Esophagus squamous epithelium (tissue), 4 donors: ENCODE results near the gene EPB41L5.

Experiments used
- POLR2A ChIP-seq, 4 donors: fragments of 450-650 bp; IDR thresholded peaks; one replicate each; pipeline ENCODE4 v1.6.1; 2017; ENCODE audit warnings: antibody characterized with exemption in 4 of 4, mild to moderate bottlenecking in 4 of 4, moderate library complexity in 3 of 4
- TF ChIP-seq, protein P1 (sequence below), 6 experiments: fragments of 450-650 bp in 4 of 6; fragments of 200-600 bp in 2 of 6; sonication (generic) in 2 of 6; IDR thresholded peaks; one replicate each; pipeline ENCODE4 v1.5.1; 2016 to 2019; ENCODE audit warnings: antibody characterized with exemption in 6 of 6, mild to moderate bottlenecking in 4 of 6, moderate library complexity in 4 of 6

DNA sequence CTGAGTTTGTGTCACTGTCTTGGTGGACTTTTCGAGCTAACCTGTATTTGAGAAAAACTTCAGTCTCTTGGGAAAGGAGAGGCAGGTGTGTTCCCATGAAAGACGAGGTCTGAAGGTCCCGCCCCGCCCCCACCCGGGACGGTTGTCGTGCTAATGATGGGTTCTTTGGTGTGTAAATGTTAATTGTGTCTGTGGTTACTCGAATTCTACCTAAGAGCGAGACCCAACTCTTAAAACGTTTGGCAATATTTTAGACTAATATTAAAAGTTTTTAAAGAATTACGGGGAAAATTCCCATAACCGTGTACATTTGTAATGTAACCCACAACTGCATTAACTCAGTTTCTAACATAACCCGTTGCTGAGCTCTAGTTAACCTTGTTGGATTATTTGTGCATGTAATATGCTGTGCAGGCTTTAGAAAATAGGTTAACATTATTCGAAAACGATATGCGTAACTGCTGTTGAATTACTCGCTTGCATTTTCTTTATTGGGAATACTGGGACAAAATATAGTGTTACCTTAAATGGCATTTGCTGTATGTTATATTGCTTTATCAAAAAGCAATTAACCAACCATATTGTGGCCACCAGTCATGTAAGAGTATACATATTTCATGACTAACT lies 833 bp downstream of the EPB41L5 start:
- TF ChIP-seq POLR2A (IDR thresholded peaks at IDR 0.05), result no peak
- TF ChIP-seq, protein P1, sequence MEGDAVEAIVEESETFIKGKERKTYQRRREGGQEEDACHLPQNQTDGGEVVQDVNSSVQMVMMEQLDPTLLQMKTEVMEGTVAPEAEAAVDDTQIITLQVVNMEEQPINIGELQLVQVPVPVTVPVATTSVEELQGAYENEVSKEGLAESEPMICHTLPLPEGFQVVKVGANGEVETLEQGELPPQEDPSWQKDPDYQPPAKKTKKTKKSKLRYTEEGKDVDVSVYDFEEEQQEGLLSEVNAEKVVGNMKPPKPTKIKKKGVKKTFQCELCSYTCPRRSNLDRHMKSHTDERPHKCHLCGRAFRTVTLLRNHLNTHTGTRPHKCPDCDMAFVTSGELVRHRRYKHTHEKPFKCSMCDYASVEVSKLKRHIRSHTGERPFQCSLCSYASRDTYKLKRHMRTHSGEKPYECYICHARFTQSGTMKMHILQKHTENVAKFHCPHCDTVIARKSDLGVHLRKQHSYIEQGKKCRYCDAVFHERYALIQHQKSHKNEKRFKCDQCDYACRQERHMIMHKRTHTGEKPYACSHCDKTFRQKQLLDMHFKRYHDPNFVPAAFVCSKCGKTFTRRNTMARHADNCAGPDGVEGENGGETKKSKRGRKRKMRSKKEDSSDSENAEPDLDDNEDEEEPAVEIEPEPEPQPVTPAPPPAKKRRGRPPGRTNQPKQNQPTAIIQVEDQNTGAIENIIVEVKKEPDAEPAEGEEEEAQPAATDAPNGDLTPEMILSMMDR (IDR thresholded peaks at IDR 0.05), result no peak
